ENCODE data around the gene PDZD7.
"Not testable (repeated sequence)": the region's sequence is repeated elsewhere in the genome, so short reads cannot be mapped to it uniquely, and the experiment has no call there.

PDZD7 gene

GRCh38 chr10:100982916-100983830 is 47.8 kb downstream of the PDZD7 start:
- no peak for DNase-seq (ENCODE audit: low spot score)

GRCh38 chr10:100981178-100981772 is 49.7 kb downstream of the PDZD7 start:
- DNase-seq (ENCODE audit: low spot score) = no peak

GRCh38 chr10:100980711-100981110 is 50.2 kb downstream of the PDZD7 start:
- DNase-seq (ENCODE audit: low spot score) = no peak

GRCh38 chr10:100980311-100980710 is 50.6 kb downstream of the PDZD7 start:
- DNase-seq (ENCODE audit: low spot score) = no peak

GRCh38 chr10:100979791-100980272 is 51.1 kb downstream of the PDZD7 start:
- DNase-seq (ENCODE audit: low spot score) = no peak

- DNase-seq (ENCODE audit: low spot score) = no peak
Measured at GRCh38 chr10:100978901-100979195, 52.1 kb downstream of the PDZD7 start.

- DNase-seq (ENCODE audit: low spot score) = no peak
Measured at GRCh38 chr10:100978121-100978900, 52.6 kb downstream of the PDZD7 start.

GRCh38 chr10:100977436-100977835 is 53.5 kb downstream of the PDZD7 start:
- no peak for DNase-seq (ENCODE audit: low spot score)

- DNase-seq (ENCODE audit: low spot score) = no peak
Measured at GRCh38 chr10:100976906-100977305, 54.0 kb downstream of the PDZD7 start.

GRCh38 chr10:100975397-100975796 is 55.5 kb downstream of the PDZD7 start:
- not testable (repeated sequence) for DNase-seq (ENCODE audit: low spot score)

- no peak for DNase-seq (ENCODE audit: low spot score)
Measured at GRCh38 chr10:100972904-100973535, 57.9 kb downstream of the PDZD7 start.

GRCh38 chr10:100972115-100972903 is 58.6 kb downstream of the PDZD7 start:
- DNase-seq (ENCODE audit: low spot score) = no peak

- DNase-seq (ENCODE audit: low spot score) = no peak
Measured at GRCh38 chr10:100970914-100971811, 59.8 kb downstream of the PDZD7 start.

- DNase-seq (ENCODE audit: low spot score) = no peak
Measured at GRCh38 chr10:100970076-100970913, 60.6 kb downstream of the PDZD7 start.

- DNase-seq (ENCODE audit: low spot score) = peak; percentile 17
Measured at GRCh38 chr10:100969187-100970075, 61.5 kb downstream of the PDZD7 start, which contains the start of gene SEMA4G. Gene SEMA4G (plus strand): TSS chr10:100969504. CDS start chr10:100972913, 3,409 bp downstream.

- DNase-seq (ENCODE audit: low spot score) = no peak
Measured at GRCh38 chr10:100968863-100969186, 62.1 kb downstream of the PDZD7 start.

- DNase-seq (ENCODE audit: low spot score) = no peak
Measured at GRCh38 chr10:100968062-100968736, 62.7 kb downstream of the PDZD7 start.

- no peak for DNase-seq (ENCODE audit: low spot score)
Measured at GRCh38 chr10:100967332-100967731, 63.6 kb downstream of the PDZD7 start.
